Activated CD4-positive, CD25-positive, alpha-beta regulatory T cell treated with anti-CD3 and anti-CD28 coated beads, Interleukin-2, amount 50 U/mL, for 16 hours (primary cell): ENCODE data around the gene FAM200A.
A peak's percentile ranks its signal among the peaks of the same experiment; 100 is the strongest.
"Not testable (repeated sequence)": the region's sequence is repeated elsewhere in the genome, so short reads cannot be mapped to it uniquely, and the experiment has no call there.

Experiments used
- DNase-seq: peaks from one replicate; pipeline ENCODE4 v3.0.0-alpha.2; 2020; ENCODE audit warnings: low read depth, low spot score

FAM200A gene

GRCh38 chr7:99551767-99552463, at the start of gene FAM200A:
Gene FAM200A (minus strand): TSS chr7:99552114. CDS start chr7:99548407, 3,707 bp downstream.
- peak; percentile 69 for DNase-seq

GRCh38 chr7:99599836-99600235, 47.9 kb upstream of the FAM200A start:
- no peak for DNase-seq

- DNase-seq: no peak
These were observed 46.0 kb upstream of the FAM200A start, which contains the start of gene TMEM225B for GRCh38 chr7:99597762-99598501. Gene TMEM225B (plus strand): TSS chr7:99598267. CDS start chr7:99604389, 6,122 bp downstream.

GRCh38 chr7:99596408-99596955, 44.6 kb upstream of the FAM200A start:
- DNase-seq: no peak

GRCh38 chr7:99594948-99595745, 43.2 kb upstream of the FAM200A start:
- no peak for DNase-seq

- no peak for DNase-seq
These were observed 37.0 kb upstream of the FAM200A start for GRCh38 chr7:99588868-99589267.

- DNase-seq: not testable (repeated sequence)
These were observed 28.9 kb upstream of the FAM200A start for GRCh38 chr7:99580778-99581332.

- DNase-seq: peak; percentile 12
These were observed 28.3 kb upstream of the FAM200A start for GRCh38 chr7:99579956-99580777.

- no peak for DNase-seq
These were observed 27.5 kb upstream of the FAM200A start for GRCh38 chr7:99579281-99579955.

GRCh38 chr7:99576251-99576650, 24.3 kb upstream of the FAM200A start:
- no peak for DNase-seq

- DNase-seq: no peak
These were observed 21.3 kb upstream of the FAM200A start for GRCh38 chr7:99573257-99573656.

GRCh38 chr7:99571768-99572167, 19.9 kb upstream of the FAM200A start:
- DNase-seq: no peak

- DNase-seq: not testable (repeated sequence)
These were observed 16.9 kb upstream of the FAM200A start for GRCh38 chr7:99568770-99569169.

GRCh38 chr7:99563650-99564049, 11.7 kb upstream of the FAM200A start:
- DNase-seq: no peak

GRCh38 chr7:99562832-99563231, 10.9 kb upstream of the FAM200A start:
- DNase-seq: peak; percentile 15

- no peak for DNase-seq
These were observed 10.3 kb upstream of the FAM200A start for GRCh38 chr7:99562114-99562784.

GRCh38 chr7:99561737-99562051, 9.8 kb upstream of the FAM200A start:
- no peak for DNase-seq

GRCh38 chr7:99560834-99561736, 9.2 kb upstream of the FAM200A start:
- no peak for DNase-seq
